Measurements from ENCODE around the gene MACROH2A1.

MACROH2A1 gene

GRCh38 chr5:135345956-135346731, 52.9 kb downstream of the MACROH2A1 start:
- TF ChIP-seq EZH2phosphoT487 (IDR thresholded peaks at IDR 0.05; ENCODE audit: borderline replicate concordance, low read length) (no peak), CTCF (IDR thresholded peaks at IDR 0.05; ENCODE audit: low read depth, low read length, poor library complexity, severe bottlenecking) (no peak)
- Histone ChIP-seq H3K9me3 (ENCODE audit: control insufficient read depth, insufficient read depth, low read length) (no peaks in the 10 kb centered on the region), H3K27me3 (ENCODE audit: control insufficient read depth, low read length) (no peaks in the 10 kb centered on the region), H3K79me2 (ENCODE audit: control insufficient read depth, low read length) (peaks cover 8% of the 10 kb centered on the region; the same call in 1 of the 2 replicates), H3K36me3 (ENCODE audit: control insufficient read depth, low read length) (peaks cover 99% of the 10 kb centered on the region), H3K4me3 (ENCODE audit: low read length) (peak overlapping the region; percentile 16; the same call in 1 of the 2 replicates), H3K9me2 (replicated peaks; ENCODE audit: control insufficient read depth, low read length) (no peaks in the 10 kb centered on the region), H4K20me1 (ENCODE audit: control insufficient read depth, insufficient read depth, low read depth, low read length) (peaks cover 15% of the 10 kb centered on the region; the same call in 1 of the 2 replicates), H3K4me2 (ENCODE audit: low read length) (peak overlapping the region; percentile 28), H3F3A (ENCODE audit: control insufficient read depth, insufficient read depth) (no peaks in the 10 kb centered on the region), H3K4me1 (ENCODE audit: control insufficient read depth, low read length) (peaks cover 36% of the 10 kb centered on the region), H3K27ac (ENCODE audit: low read depth, low read length) (peak overlapping the region; percentile 40)

GRCh38 chr5:135344349-135344748, 54.7 kb downstream of the MACROH2A1 start:
- TF ChIP-seq CTCF (IDR thresholded peaks at IDR 0.05; ENCODE audit: low read depth, low read length, poor library complexity, severe bottlenecking) (no peak), EZH2phosphoT487 (IDR thresholded peaks at IDR 0.05; ENCODE audit: borderline replicate concordance, low read length) (no peak)
- H3K27ac ChIP-seq (ENCODE audit: low read depth, low read length) = no peak overlapping the region
- peaks cover 15% of the 10 kb centered on the region; the same call in 1 of the 2 replicates for H4K20me1 ChIP-seq (ENCODE audit: control insufficient read depth, insufficient read depth, low read depth, low read length)
- H3K27me3 ChIP-seq (ENCODE audit: control insufficient read depth, low read length) = no peaks in the 10 kb centered on the region
- no peaks in the 10 kb centered on the region for H3K9me2 ChIP-seq (replicated peaks; ENCODE audit: control insufficient read depth, low read length)
- peaks cover 8% of the 10 kb centered on the region; the same call in 1 of the 2 replicates for H3K79me2 ChIP-seq (ENCODE audit: control insufficient read depth, low read length)
- H3K4me2 ChIP-seq (ENCODE audit: low read length) = no peak overlapping the region
- no peak overlapping the region for H3K4me3 ChIP-seq (ENCODE audit: low read length)
- peaks cover 100% of the 10 kb centered on the region for H3K36me3 ChIP-seq (ENCODE audit: control insufficient read depth, low read length)
- no peaks in the 10 kb centered on the region for H3F3A ChIP-seq (ENCODE audit: control insufficient read depth, insufficient read depth)
- peaks cover 35% of the 10 kb centered on the region for H3K4me1 ChIP-seq (ENCODE audit: control insufficient read depth, low read length)
- no peaks in the 10 kb centered on the region for H3K9me3 ChIP-seq (ENCODE audit: control insufficient read depth, insufficient read depth, low read length)

GRCh38 chr5:135343413-135343812, 55.6 kb downstream of the MACROH2A1 start:
- Histone ChIP-seq H4K20me1 (ENCODE audit: control insufficient read depth, insufficient read depth, low read depth, low read length) (peaks cover 15% of the 10 kb centered on the region; the same call in 1 of the 2 replicates), H3K9me3 (ENCODE audit: control insufficient read depth, insufficient read depth, low read length) (no peaks in the 10 kb centered on the region)

More at GRCh38 chr5:135343413-135343812, 55.6 kb downstream of the MACROH2A1 start:
- Histone ChIP-seq H3K4me1 (ENCODE audit: control insufficient read depth, low read length) (peaks cover 26% of the 10 kb centered on the region), H3K27me3 (ENCODE audit: control insufficient read depth, low read length) (no peaks in the 10 kb centered on the region), H3K36me3 (ENCODE audit: control insufficient read depth, low read length) (peaks cover 100% of the 10 kb centered on the region), H3K9me2 (replicated peaks; ENCODE audit: control insufficient read depth, low read length) (no peaks in the 10 kb centered on the region), H3K27ac (ENCODE audit: low read depth, low read length) (no peak overlapping the region), H3K79me2 (ENCODE audit: control insufficient read depth, low read length) (peaks cover 8% of the 10 kb centered on the region; the same call in 1 of the 2 replicates), H3K4me2 (ENCODE audit: low read length) (no peak overlapping the region), H3F3A (ENCODE audit: control insufficient read depth, insufficient read depth) (no peaks in the 10 kb centered on the region), H3K4me3 (ENCODE audit: low read length) (no peak overlapping the region)
- TF ChIP-seq CTCF (IDR thresholded peaks at IDR 0.05; ENCODE audit: low read depth, low read length, poor library complexity, severe bottlenecking) = no peak
- no peak for TF ChIP-seq EZH2phosphoT487 (IDR thresholded peaks at IDR 0.05; ENCODE audit: borderline replicate concordance, low read length)
